Upper lobe of left lung (tissue), 4 donors: ENCODE measurements around the gene VPS13D.

Experiments
- POLR2AphosphoS5 ChIP-seq, 2 donors: sonication (generic); formaldehyde crosslinking; IDR thresholded peaks; one replicate each; pipeline ENCODE4 v1.5.1; 2017; ENCODE audit warnings: antibody characterized with exemption in 2 of 2
- TF ChIP-seq, protein P1 (sequence below), 6 experiments: fragments of 450-650 bp in 4 of 6; fragments of 200-600 bp in 2 of 6; sonication (generic) in 2 of 6; IDR thresholded peaks; one replicate each; pipeline ENCODE4 v1.5.1; 2016 to 2019; ENCODE audit warnings: antibody characterized with exemption in 6 of 6

DNA sequence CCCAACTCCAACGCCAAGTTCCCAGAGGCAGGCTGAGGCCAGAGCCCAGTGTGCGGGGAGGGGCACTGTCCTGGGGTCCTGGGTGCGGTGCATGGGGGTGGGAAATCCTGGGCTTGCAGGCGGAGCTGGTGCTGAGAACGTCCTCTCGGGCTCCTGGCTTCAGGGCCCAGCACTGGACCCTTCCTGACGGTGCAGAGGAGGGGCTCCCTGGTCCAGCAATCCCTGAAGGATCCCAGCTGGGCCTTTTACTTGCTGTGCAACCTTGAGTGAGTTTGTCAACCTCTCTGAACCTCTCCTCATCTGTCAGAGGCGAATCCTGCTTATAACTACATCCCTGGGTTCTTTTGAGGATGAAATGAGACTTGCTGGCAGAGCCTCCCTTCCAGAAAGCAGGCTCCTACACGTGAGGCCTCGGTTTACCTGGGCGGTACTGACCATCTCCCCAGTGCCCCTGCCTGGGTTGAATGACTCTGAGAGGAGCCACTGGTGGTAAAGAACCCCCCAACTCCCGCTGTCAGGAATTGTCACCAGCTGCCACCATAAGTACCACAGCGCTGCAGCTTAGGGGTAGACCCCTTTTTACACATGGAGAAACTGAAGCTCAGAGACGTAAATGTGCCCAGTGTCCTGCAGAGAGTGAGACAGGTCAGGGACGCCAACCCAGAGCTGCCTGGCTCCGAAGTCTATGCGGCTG lies 310.9 kb downstream of the VPS13D start:
- no peak for TF ChIP-seq POLR2AphosphoS5 (IDR thresholded peaks at IDR 0.05)
- TF ChIP-seq, protein P1, sequence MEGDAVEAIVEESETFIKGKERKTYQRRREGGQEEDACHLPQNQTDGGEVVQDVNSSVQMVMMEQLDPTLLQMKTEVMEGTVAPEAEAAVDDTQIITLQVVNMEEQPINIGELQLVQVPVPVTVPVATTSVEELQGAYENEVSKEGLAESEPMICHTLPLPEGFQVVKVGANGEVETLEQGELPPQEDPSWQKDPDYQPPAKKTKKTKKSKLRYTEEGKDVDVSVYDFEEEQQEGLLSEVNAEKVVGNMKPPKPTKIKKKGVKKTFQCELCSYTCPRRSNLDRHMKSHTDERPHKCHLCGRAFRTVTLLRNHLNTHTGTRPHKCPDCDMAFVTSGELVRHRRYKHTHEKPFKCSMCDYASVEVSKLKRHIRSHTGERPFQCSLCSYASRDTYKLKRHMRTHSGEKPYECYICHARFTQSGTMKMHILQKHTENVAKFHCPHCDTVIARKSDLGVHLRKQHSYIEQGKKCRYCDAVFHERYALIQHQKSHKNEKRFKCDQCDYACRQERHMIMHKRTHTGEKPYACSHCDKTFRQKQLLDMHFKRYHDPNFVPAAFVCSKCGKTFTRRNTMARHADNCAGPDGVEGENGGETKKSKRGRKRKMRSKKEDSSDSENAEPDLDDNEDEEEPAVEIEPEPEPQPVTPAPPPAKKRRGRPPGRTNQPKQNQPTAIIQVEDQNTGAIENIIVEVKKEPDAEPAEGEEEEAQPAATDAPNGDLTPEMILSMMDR (IDR thresholded peaks at IDR 0.05) = no peak
